Ascending aorta (tissue), 2 donors: ENCODE data around the gene CCDC127. TPM values are rescaled to one million over a fixed set of nuclear protein-coding genes. Genes with fewer than 3 reads are reported as not detected.

ENCODE experiments used
- DNase-seq, 2 donors: peaks; one replicate each; pipeline ENCODE4 v3.0.0-alpha.2; 2019; ENCODE audit warnings: low spot score in 2 of 2
- H3K27ac ChIP-seq, 2 donors: fragments of 200-600 bp; sonication (generic); one replicate each; pipeline ENCODE4 v1.5.1; 2016 to 2017; ENCODE audit warnings: mild to moderate bottlenecking in 1 of 2
- H3K27me3 ChIP-seq: fragments of 200-600 bp; sonication (generic); one replicate; pipeline ENCODE4 v1.5.1; 2017
- H3K36me3 ChIP-seq, 2 donors: fragments of 200-600 bp; sonication (generic); one replicate each; pipeline ENCODE4 v1.5.1; 2016
- H3K4me1 ChIP-seq, 2 donors: fragments of 200-600 bp; sonication (generic); one replicate each; pipeline ENCODE4 v1.5.1; 2016 to 2017; ENCODE audit warnings: mild to moderate bottlenecking in 1 of 2
- H3K4me3 ChIP-seq, 2 donors: fragments of 200-600 bp; sonication (generic); one replicate each; pipeline ENCODE4 v1.5.1; 2016 to 2017; ENCODE audit warnings: mild to moderate bottlenecking in 1 of 2
- H3K9me3 ChIP-seq, 2 donors: fragments of 200-600 bp; sonication (generic); one replicate each; pipeline ENCODE4 v1.5.1; 2016
- CTCF ChIP-seq, 3 experiments: fragments of 200-600 bp in 2 of 3; fragments of 450-650 bp in 1 of 3; sonication (generic) in 2 of 3; IDR thresholded peaks; one replicate each; pipeline ENCODE4 v1.5.1; 2016 to 2019; ENCODE audit warnings: antibody characterized with exemption in 3 of 3, mild to moderate bottlenecking in 1 of 3, moderate library complexity in 1 of 3
- intact Hi-C: fragments of 100-400 bp; cut with DNase I; formaldehyde crosslinking; loops from one replicate; pipeline ENCODE4 v1.15.1; 2023
- total RNA-seq: library from RNA; depleted of rRNA; stranded (reverse); fragments of >200 nt; gene quantifications from one replicate; pipeline ENCODE4 v1.1.0, GENCODE V29; 2016

Gene CCDC127
- total RNA-seq, 1 donor from 2014 or later = 6.1 TPM

DNA sequence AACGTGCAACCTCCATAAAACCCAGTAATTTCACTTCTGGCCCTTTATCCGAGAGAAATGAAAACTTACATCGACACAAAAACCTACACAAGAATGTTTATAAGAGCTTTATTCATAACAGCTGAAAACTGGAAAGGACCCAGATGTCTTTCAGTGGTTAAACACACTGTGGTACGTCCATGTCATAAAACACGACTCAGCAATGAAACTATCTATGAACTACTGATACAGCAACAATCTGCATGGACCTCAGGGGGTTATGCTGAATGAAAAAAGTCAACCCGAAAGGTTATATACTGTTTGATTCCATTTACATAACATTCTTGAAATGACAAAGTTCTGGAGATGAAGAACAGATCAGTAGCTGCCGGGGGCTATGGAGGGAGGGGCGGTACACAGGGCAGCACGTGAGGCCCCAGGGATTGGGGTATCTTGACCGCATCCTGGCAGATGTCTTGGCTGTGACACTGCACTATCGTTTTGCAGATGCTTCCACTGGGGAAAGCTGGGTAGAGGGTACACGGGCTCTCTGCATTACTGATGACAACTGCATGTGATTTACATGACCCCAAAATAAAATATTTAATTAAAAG lies 4.1 kb downstream of the CCDC127 start:
- H3K9me3 ChIP-seq = no peaks in the 10 kb centered on the region
- no peak for TF ChIP-seq CTCF (IDR thresholded peaks at IDR 0.05)
- H3K27ac ChIP-seq = no peak overlapping the region
- intact Hi-C loops = no loop called here
- DNase-seq = no peak
- H3K36me3 ChIP-seq = peaks cover 0 to 7% of the 10 kb centered on the region in 2 donors
- no peaks in the 10 kb centered on the region for H3K27me3 ChIP-seq
- no peaks in the 10 kb centered on the region for H3K4me1 ChIP-seq
- H3K4me3 ChIP-seq = no peak overlapping the region

DNA sequence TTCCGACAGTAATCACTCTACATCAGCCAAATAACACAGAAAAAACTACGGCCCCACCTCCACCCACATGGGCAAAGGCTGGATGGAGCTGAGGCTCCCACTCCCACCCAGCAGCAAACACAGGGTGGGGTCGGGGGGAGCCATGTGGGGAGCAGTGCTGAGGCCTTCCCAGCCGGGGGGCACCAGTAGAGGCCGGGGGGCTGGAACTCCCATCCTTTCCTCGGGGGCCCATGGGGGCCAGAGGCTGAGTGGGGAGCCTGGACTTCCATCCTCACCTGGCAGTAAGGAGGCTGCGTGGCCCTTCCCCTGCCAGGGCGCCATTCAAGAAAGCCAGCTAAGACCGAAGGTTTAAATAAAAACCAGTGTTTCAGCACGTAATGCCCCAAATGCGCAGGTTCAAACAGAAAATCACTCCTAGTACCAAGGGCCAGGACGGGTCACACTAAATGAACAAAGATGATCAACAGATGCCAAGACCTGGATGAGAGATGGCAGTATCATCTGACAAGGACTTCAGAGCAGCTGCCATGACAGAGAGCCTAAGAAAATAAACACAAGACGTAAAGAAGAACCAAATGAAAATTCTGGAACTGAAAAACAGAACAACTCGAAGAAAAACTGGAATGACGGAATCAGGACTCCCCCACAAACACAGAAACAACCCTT lies 9.4 kb downstream of the CCDC127 start:
- DNase-seq = no peak
- intact Hi-C loops = no loop called here
- Histone ChIP-seq H3K4me1 (no peaks in the 10 kb centered on the region), H3K27me3 (no peaks in the 10 kb centered on the region), H3K4me3 (no peak overlapping the region), H3K27ac (no peak overlapping the region), H3K36me3 (peaks cover 13 to 20% of the 10 kb centered on the region in 2 donors), H3K9me3 (no peaks in the 10 kb centered on the region)
- TF ChIP-seq CTCF (IDR thresholded peaks at IDR 0.05) = no peak

- intact Hi-C loops = no loop called here
- Histone ChIP-seq H3K27ac (no peak overlapping the region), H3K9me3 (no peaks in the 10 kb centered on the region), H3K27me3 (no peaks in the 10 kb centered on the region), H3K36me3 (peaks cover 18 to 28% of the 10 kb centered on the region in 2 donors), H3K4me1 (no peaks in the 10 kb centered on the region), H3K4me3 (no peak overlapping the region)
- TF ChIP-seq CTCF (IDR thresholded peaks at IDR 0.05) = no peak
- DNase-seq = no peak
Observed at GRCh38 chr5:207599-207998, 10.4 kb downstream of the CCDC127 start.

DNA sequence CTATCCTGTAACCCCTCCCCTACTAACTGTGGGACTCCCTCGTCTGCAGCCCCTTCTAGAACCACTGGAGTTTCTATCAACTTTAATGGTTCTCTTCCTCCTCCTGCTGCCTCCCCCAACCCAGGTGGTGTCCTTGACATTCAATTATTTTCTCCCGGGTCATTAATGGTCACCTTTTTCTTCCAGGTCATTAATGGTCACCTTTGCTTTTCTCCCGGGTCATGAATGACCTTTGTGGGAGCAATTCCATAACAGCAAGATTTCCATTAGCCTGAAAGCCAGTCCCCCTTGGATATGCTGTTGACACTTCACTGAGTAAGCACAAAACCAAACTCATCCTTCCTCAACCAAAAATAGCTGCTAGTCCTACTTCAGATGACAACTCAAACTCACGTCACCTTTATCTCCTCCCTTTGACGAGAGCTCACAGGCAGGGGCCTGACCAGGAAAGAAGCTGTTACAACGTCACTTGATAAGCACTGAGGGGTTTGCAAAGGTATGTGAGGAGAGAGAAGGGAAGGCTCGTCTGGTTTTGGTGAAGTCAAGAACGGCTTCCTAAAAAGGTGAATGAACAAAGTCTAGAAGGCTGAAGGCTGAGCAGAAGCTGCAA lies 10.9 kb downstream of the CCDC127 start:
- Histone ChIP-seq H3K27ac (no peak overlapping the region), H3K36me3 (peaks cover 18 to 28% of the 10 kb centered on the region in 2 donors), H3K27me3 (no peaks in the 10 kb centered on the region), H3K9me3 (no peaks in the 10 kb centered on the region), H3K4me1 (no peaks in the 10 kb centered on the region), H3K4me3 (no peak overlapping the region)
- no peak for TF ChIP-seq CTCF (IDR thresholded peaks at IDR 0.05)
- intact Hi-C loops = no loop called here
- DNase-seq = no peak

GRCh38 chr5:206406-206805 lies 11.5 kb downstream of the CCDC127 start:
- Histone ChIP-seq H3K9me3 (no peaks in the 10 kb centered on the region), H3K4me3 (no peak overlapping the region), H3K36me3 (peaks cover 18 to 28% of the 10 kb centered on the region in 2 donors), H3K27ac (no peak overlapping the region), H3K27me3 (no peaks in the 10 kb centered on the region), H3K4me1 (no peaks in the 10 kb centered on the region)
- no peak for TF ChIP-seq CTCF (IDR thresholded peaks at IDR 0.05)
- intact Hi-C loops = no loop called here
- no peak for DNase-seq
